Measurements from ENCODE around the gene IL1F10. TPM values are rescaled to one million over a fixed set of nuclear protein-coding genes. Genes with fewer than 3 reads are reported as not detected.

Gene IL1F10
- total and polyA plus RNA-seq, 2 of the 13 experiments (the other 11 are each of a cell fraction or from before 2014, with no cell fraction given) = not detected

- TF ChIP-seq DNMT3B (CRISPR knock-in tag; conservative IDR thresholded peaks at IDR 0.05) (0 out of 2 replicates have a peak, but pooled peaks have one; percentile 43), RARG (CRISPR knock-in tag; IDR thresholded peaks at IDR 0.05; ENCODE audit: low read depth) (no peak), ZNF598 (CRISPR knock-in tag; IDR thresholded peaks at IDR 0.05; ENCODE audit: borderline replicate concordance) (0 out of 2 replicates have a peak, but pooled peaks have one; percentile 41), ZNF883 (CRISPR knock-in tag; IDR thresholded peaks at IDR 0.05; ENCODE audit: not compliant biosample characterization) (no peak), ZFX (CRISPR knock-in tag; IDR thresholded peaks at IDR 0.05; ENCODE audit: low read depth) (peak; percentile 32; the same call in 1 of the 2 replicates), PBX2 (CRISPR knock-in tag; IDR thresholded peaks at IDR 0.05) (peak; percentile 75), RFX5 (IDR thresholded peaks at IDR 0.05; ENCODE audit: low read depth, low read length) (peak; percentile 87), SP2 (CRISPR knock-in tag; IDR thresholded peaks at IDR 0.05) (no peak), ZNF17 (CRISPR knock-in tag; IDR thresholded peaks at IDR 0.05) (no peak), HDAC1 (CRISPR knock-in tag; IDR thresholded peaks at IDR 0.05) (no peak), BCL6 (CRISPR knock-in tag; IDR thresholded peaks at IDR 0.05) (no peak), DZIP1 (CRISPR knock-in tag; IDR thresholded peaks at IDR 0.05) (no peak)
Observed at GRCh38 chr2:113124181-113124961, 56.6 kb downstream of the IL1F10 start (continued).

Small RNA genes lying within 50 kb of the gene (small RNA-seq; reads per million reads assigned to genes)
- 0.20 to 1.9 (median 0.98) reads per million in 3 experiments for gene RNU6-1180P (ENCODE audit: insufficient read depth in 2 of 3, insufficient read length in 3 of 3, low read depth in 2 of 3, low replicate concordance in 1 of 3)

Other genes starting within 250 kb of the IL1F10 start
- gene IL1B, start 231.2 kb upstream of the IL1F10 start, total RNA-seq (2016; rRNA removed; fragmentation: Illumina TruSeq; extraction: Trizol) = not detected in 2 replicates
- 0.08 and 0.18 TPM in 2 replicates for gene IL1B, start 231.2 kb upstream of the IL1F10 start, polyA plus RNA-seq (2011; rRNA removed)
- not detected in 2 replicates for gene IL37, start 156.8 kb upstream of the IL1F10 start, total RNA-seq (2016; rRNA removed; fragmentation: Illumina TruSeq; extraction: Trizol)
- 0.16 TPM in 1 of 2 replicates, not detected in the other for gene IL37, start 156.8 kb upstream of the IL1F10 start, polyA plus RNA-seq (2011; rRNA removed)
- not detected in 2 replicates for gene IL36G, start 90.0 kb upstream of the IL1F10 start, total RNA-seq (2016; rRNA removed; fragmentation: Illumina TruSeq; extraction: Trizol)
- gene IL36G, start 90.0 kb upstream of the IL1F10 start, polyA plus RNA-seq (2011; rRNA removed) = 0.14 TPM in 1 of 2 replicates, not detected in the other
- gene IL36A, start 62.5 kb upstream of the IL1F10 start, total RNA-seq (2016; rRNA removed; fragmentation: Illumina TruSeq; extraction: Trizol) = not detected in 2 replicates
- gene IL36A, start 62.5 kb upstream of the IL1F10 start, polyA plus RNA-seq (2011; rRNA removed) = not detected in 2 replicates
- gene IL36B, start 15.1 kb upstream of the IL1F10 start, total RNA-seq (2016; rRNA removed; fragmentation: Illumina TruSeq; extraction: Trizol) = not detected in 2 replicates
- not detected in 2 replicates for gene IL36B, start 15.1 kb upstream of the IL1F10 start, polyA plus RNA-seq (2011; rRNA removed)
- gene IL36RN, start 8.8 kb upstream of the IL1F10 start, total RNA-seq (2016; rRNA removed; fragmentation: Illumina TruSeq; extraction: Trizol) = not detected in 2 replicates
- not detected in 2 replicates for gene IL36RN, start 8.8 kb upstream of the IL1F10 start, polyA plus RNA-seq (2011; rRNA removed)
- 21.1 and 21.2 TPM in 2 replicates for gene IL1RN, start 59.6 kb downstream of the IL1F10 start, total RNA-seq (2016; rRNA removed; fragmentation: Illumina TruSeq; extraction: Trizol)
- 101 and 142 TPM in 2 replicates for gene IL1RN, start 59.6 kb downstream of the IL1F10 start, polyA plus RNA-seq (2011; rRNA removed)
- 8.6 and 9.4 TPM in 2 replicates for gene PSD4, start 106.0 kb downstream of the IL1F10 start, total RNA-seq (2016; rRNA removed; fragmentation: Illumina TruSeq; extraction: Trizol)
- 5.8 and 9.1 TPM in 2 replicates for gene PSD4, start 106.0 kb downstream of the IL1F10 start, polyA plus RNA-seq (2011; rRNA removed)
- gene PAX8, start 211.0 kb downstream of the IL1F10 start, total RNA-seq (2016; rRNA removed; fragmentation: Illumina TruSeq; extraction: Trizol) = 1.3 and 1.5 TPM in 2 replicates
- gene PAX8, start 211.0 kb downstream of the IL1F10 start, polyA plus RNA-seq (2011; rRNA removed) = 8.1 and 8.8 TPM in 2 replicates

Measured in HepG2 (cell line).